ENCODE measurements around the gene SLA2.

GRCh38 chr20:36572701-36573102 is 73.3 kb downstream of the SLA2 start:
- TF ChIP-seq CTCF (IDR thresholded peaks at IDR 0.05; ENCODE audit: control extremely low read depth in 1 of 3, insufficient read depth in 1 of 3, low read depth in 1 of 3, low read length in 3 of 3), result no peak
- TF ChIP-seq ZNF274 (IDR thresholded peaks at IDR 0.05; ENCODE audit: borderline replicate concordance, extremely low read depth, low read length), result no peak
- TF ChIP-seq EZH2 (IDR thresholded peaks at IDR 0.05; ENCODE audit: low read depth, low read length, severe bottlenecking), result no peak
- no peak for TF ChIP-seq CEBPB (IDR thresholded peaks at IDR 0.05; ENCODE audit: low read depth, low read length)
- TF ChIP-seq POU5F1 (IDR thresholded peaks at IDR 0.05; ENCODE audit: low read depth, low read length), result no peak
- TF ChIP-seq POLR2AphosphoS5 (IDR thresholded peaks at IDR 0.05; ENCODE audit: low read depth, low read length), result no peak
- no peak for TF ChIP-seq RAD21 (IDR thresholded peaks at IDR 0.05 in 1 of 2, conservative IDR thresholded peaks at IDR 0.05 in 1 of 2; ENCODE audit: low read depth in 2 of 2, low read length in 2 of 2)
- no peak for TF ChIP-seq RFX5 (IDR thresholded peaks at IDR 0.05; ENCODE audit: borderline replicate concordance, low read depth, low read length)
- TF ChIP-seq EP300 (IDR thresholded peaks at IDR 0.05; ENCODE audit: borderline replicate concordance in 1 of 2, low read depth in 2 of 2, low read length in 2 of 2), result no peak
- no peak for TF ChIP-seq TAF1 (IDR thresholded peaks at IDR 0.05; ENCODE audit: low read depth, low read length)
- TF ChIP-seq RNF2 (IDR thresholded peaks at IDR 0.05; ENCODE audit: borderline replicate concordance, low read depth, low read length, missing control alignments, poor library complexity, severe bottlenecking), result no peak
- no peak for TF ChIP-seq NRF1 (IDR thresholded peaks at IDR 0.05; ENCODE audit: low read depth, low read length)
- TF ChIP-seq SIX5 (IDR thresholded peaks at IDR 0.05; ENCODE audit: low read depth, low read length), result no peak
- peak in 1 of 2 experiments; percentile 61; a peak in 2 of 3 replicates for TF ChIP-seq POLR2A (IDR thresholded peaks at IDR 0.05; ENCODE audit: control extremely low read depth in 1 of 2, low read depth in 2 of 2, low read length in 2 of 2)
